Measurements from ENCODE around the gene PPP2R2B. TPM values are rescaled to one million over a fixed set of nuclear protein-coding genes. Genes with fewer than 3 reads are reported as not detected.

The PPP2R2B gene
- total and polyA plus RNA-seq, 3 donors from 2014 or later = 9.8 to 36.6 (median 32.0) TPM

DNA sequence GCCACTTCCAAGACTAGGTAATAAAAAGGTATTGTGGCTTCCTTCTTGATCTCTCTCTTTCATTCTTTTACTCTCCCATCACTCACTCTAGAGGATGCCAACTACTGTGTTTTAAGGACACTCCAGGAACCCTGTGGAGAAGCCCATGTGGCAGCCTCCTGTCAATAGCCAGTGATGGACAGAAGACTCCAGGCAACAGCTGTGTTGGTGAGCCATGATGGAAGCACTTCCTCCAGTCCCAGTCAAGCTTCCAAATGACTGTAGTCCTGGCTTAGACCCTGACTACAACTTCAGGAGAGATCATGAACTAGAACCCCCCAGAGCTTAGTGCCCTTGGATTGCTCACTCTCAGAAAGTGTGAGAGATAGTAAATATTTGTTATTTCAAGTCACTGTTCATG, 123.9 kb downstream of the PPP2R2B start:
- Histone ChIP-seq H3K27ac (no peak overlapping the region), H3K4me1 (no peaks in the 10 kb centered on the region), H3K9me3 (no peaks in the 10 kb centered on the region), H3K27me3 (no peaks in the 10 kb centered on the region), H3K4me3 (no peak overlapping the region), H3K36me3 (ENCODE audit: low read depth, missing control alignments) (no peaks in the 10 kb centered on the region)
- no peak for DNase-seq
- intact Hi-C loops (cut with DNase I; ENCODE audit: low total_unique reads) = no loop called here
- TF ChIP-seq POLR2A (IDR thresholded peaks at IDR 0.05) = no peak
- TF ChIP-seq, protein P1, sequence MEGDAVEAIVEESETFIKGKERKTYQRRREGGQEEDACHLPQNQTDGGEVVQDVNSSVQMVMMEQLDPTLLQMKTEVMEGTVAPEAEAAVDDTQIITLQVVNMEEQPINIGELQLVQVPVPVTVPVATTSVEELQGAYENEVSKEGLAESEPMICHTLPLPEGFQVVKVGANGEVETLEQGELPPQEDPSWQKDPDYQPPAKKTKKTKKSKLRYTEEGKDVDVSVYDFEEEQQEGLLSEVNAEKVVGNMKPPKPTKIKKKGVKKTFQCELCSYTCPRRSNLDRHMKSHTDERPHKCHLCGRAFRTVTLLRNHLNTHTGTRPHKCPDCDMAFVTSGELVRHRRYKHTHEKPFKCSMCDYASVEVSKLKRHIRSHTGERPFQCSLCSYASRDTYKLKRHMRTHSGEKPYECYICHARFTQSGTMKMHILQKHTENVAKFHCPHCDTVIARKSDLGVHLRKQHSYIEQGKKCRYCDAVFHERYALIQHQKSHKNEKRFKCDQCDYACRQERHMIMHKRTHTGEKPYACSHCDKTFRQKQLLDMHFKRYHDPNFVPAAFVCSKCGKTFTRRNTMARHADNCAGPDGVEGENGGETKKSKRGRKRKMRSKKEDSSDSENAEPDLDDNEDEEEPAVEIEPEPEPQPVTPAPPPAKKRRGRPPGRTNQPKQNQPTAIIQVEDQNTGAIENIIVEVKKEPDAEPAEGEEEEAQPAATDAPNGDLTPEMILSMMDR (IDR thresholded peaks at IDR 0.05) = no peak

DNA sequence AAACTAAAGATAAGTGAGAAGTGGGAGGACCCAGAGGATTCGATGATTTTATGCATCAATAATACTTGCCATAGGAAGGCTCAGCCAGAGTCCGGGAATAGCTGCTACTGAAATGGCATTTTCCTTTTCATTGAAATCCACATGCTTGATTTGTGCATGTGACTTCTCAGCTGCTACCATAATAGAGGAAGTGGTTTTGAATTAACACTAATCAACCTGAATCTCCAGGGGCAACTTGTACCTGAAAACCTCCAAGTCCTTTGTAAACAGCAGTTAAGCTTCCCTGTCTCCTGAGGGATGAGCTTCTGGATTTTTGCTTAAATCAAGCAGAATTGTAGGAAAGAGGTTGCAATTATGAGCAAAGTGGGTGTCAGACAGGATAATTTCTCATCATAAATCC, 124.9 kb downstream of the PPP2R2B start:
- no peak overlapping the region for H3K4me3 ChIP-seq
- DNase-seq = no peak
- H3K27ac ChIP-seq = no peak overlapping the region
- H3K36me3 ChIP-seq (ENCODE audit: low read depth, missing control alignments) = no peaks in the 10 kb centered on the region
- no peak for TF ChIP-seq POLR2A (IDR thresholded peaks at IDR 0.05)
- TF ChIP-seq, protein P1 (IDR thresholded peaks at IDR 0.05) = no peak
- no peaks in the 10 kb centered on the region for H3K4me1 ChIP-seq
- no peaks in the 10 kb centered on the region for H3K9me3 ChIP-seq
- H3K27me3 ChIP-seq = no peaks in the 10 kb centered on the region
- 18 to 45% methylated on average over 2 of the region's 2 CpGs for WGBS, 2 donors
- intact Hi-C loops (cut with DNase I; ENCODE audit: low total_unique reads) = no loop called here

DNA sequence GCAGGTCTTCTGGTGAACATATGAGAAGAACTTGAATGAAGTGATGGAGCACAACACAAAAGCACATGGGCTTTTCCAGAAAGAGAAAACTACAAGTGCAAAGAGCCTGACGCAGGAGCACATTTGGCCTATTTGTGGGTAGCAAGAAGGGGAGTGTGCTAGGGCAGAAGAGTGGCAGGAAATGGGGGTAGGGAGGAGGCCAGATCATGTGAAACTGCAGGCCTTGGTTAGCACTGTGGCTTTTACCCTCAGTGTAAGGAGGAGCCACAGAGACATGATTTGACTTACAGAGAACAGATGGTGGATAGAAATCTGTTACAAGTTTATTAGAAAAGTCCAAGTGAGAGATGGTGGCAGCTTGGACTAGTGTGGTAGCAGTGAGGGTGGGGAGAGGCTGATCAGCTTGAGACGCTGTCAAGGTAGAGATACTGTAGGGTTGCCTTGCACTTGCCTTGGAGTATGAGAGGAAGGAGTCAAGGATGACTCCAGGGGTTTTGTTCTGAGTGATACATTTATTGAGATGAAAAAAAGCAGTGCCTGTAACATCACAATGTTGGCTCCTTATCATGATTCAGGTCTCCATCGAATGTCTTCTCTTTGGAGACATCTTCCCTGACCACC, 126.7 kb downstream of the PPP2R2B start:
- no peak for DNase-seq
- TF ChIP-seq, protein P1 (IDR thresholded peaks at IDR 0.05) = no peak
- no peak for TF ChIP-seq POLR2A (IDR thresholded peaks at IDR 0.05)
- Histone ChIP-seq H3K9me3 (no peaks in the 10 kb centered on the region), H3K4me3 (no peak overlapping the region), H3K27ac (no peak overlapping the region), H3K36me3 (ENCODE audit: low read depth, missing control alignments) (no peaks in the 10 kb centered on the region), H3K27me3 (no peaks in the 10 kb centered on the region), H3K4me1 (no peaks in the 10 kb centered on the region)
- intact Hi-C loops (cut with DNase I; ENCODE audit: low total_unique reads) = no loop called here
- WGBS, 2 donors = 82 to 85% methylated on average over 3 of the region's 3 CpGs

DNA sequence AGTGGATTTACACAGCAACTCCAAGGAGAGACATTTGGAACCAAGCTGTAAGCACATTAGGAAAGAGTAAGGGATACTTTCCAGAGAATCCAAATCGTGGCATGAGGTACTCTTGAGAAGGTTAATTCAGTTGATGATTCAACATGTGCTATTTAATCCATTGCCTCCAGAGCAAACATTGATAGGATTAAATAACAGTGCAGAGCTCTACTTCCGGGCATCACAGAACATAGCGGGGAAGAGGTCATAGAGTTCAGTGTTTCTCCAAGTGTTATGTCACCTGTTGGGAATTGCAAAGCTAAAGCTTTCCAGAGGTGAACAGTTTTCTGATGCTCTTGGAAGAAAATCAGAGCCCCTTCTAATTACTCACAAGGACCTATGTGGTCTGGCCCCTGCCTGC, 127.5 kb downstream of the PPP2R2B start:
- WGBS, 2 donors = 70 to 76% methylated on average over 3 of the region's 3 CpGs
- H3K27me3 ChIP-seq = no peaks in the 10 kb centered on the region
- no peak overlapping the region for H3K4me3 ChIP-seq
- H3K9me3 ChIP-seq = no peaks in the 10 kb centered on the region
- H3K4me1 ChIP-seq = no peaks in the 10 kb centered on the region
- no peak for TF ChIP-seq POLR2A (IDR thresholded peaks at IDR 0.05)
- TF ChIP-seq, protein P1 (IDR thresholded peaks at IDR 0.05) = no peak
- no peak overlapping the region for H3K27ac ChIP-seq
- H3K36me3 ChIP-seq (ENCODE audit: low read depth, missing control alignments) = no peaks in the 10 kb centered on the region
- intact Hi-C loops (cut with DNase I; ENCODE audit: low total_unique reads) = no loop called here
- DNase-seq = no peak

DNA sequence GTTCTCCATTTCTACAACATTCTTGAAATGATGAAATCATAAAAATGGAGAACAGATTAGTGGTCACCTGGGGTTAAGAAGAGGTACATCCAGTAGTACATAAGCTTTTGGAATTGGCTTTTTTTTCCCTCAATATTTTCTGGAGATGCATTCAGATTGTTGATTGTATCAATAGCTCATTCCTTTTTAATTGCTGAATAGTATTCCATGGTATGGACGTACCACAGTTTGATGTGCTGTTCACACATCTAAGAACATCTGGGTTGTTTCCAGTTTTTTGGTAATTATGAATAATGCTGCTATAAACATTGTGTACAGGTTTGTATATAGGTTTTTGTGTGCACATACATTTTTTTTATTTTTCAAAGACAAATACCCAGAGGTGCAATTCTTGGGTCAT, 130.0 kb downstream of the PPP2R2B start:
- Histone ChIP-seq H3K4me1 (no peaks in the 10 kb centered on the region), H3K27ac (no peak overlapping the region), H3K9me3 (no peaks in the 10 kb centered on the region), H3K36me3 (ENCODE audit: low read depth, missing control alignments) (no peaks in the 10 kb centered on the region), H3K4me3 (no peak overlapping the region), H3K27me3 (no peaks in the 10 kb centered on the region)
- 91% methylated on average over 1 of the region's 1 CpG for WGBS, 2 donors
- no peak for TF ChIP-seq POLR2A (IDR thresholded peaks at IDR 0.05)
- TF ChIP-seq, protein P1 (IDR thresholded peaks at IDR 0.05) = no peak
- no peak for DNase-seq
- intact Hi-C loops (cut with DNase I; ENCODE audit: low total_unique reads) = no loop called here

All from testis (tissue), 3 donors.